Endothelial cell of hepatic sinusoid (primary cell): ENCODE results near the gene HTR4.
"Not testable (repeated sequence)": the region's sequence is repeated elsewhere in the genome, so short reads cannot be mapped to it uniquely, and the experiment has no call there.

Experiments
- in situ Hi-C: cut with HindIII; loops from 2 replicates; pipeline ENCODE4 v1.10.0; 2017; ENCODE audit warnings: low sequenced_read_pairs

Gene HTR4, protein sequence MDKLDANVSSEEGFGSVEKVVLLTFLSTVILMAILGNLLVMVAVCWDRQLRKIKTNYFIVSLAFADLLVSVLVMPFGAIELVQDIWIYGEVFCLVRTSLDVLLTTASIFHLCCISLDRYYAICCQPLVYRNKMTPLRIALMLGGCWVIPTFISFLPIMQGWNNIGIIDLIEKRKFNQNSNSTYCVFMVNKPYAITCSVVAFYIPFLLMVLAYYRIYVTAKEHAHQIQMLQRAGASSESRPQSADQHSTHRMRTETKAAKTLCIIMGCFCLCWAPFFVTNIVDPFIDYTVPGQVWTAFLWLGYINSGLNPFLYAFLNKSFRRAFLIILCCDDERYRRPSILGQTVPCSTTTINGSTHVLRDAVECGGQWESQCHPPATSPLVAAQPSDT

DNA sequence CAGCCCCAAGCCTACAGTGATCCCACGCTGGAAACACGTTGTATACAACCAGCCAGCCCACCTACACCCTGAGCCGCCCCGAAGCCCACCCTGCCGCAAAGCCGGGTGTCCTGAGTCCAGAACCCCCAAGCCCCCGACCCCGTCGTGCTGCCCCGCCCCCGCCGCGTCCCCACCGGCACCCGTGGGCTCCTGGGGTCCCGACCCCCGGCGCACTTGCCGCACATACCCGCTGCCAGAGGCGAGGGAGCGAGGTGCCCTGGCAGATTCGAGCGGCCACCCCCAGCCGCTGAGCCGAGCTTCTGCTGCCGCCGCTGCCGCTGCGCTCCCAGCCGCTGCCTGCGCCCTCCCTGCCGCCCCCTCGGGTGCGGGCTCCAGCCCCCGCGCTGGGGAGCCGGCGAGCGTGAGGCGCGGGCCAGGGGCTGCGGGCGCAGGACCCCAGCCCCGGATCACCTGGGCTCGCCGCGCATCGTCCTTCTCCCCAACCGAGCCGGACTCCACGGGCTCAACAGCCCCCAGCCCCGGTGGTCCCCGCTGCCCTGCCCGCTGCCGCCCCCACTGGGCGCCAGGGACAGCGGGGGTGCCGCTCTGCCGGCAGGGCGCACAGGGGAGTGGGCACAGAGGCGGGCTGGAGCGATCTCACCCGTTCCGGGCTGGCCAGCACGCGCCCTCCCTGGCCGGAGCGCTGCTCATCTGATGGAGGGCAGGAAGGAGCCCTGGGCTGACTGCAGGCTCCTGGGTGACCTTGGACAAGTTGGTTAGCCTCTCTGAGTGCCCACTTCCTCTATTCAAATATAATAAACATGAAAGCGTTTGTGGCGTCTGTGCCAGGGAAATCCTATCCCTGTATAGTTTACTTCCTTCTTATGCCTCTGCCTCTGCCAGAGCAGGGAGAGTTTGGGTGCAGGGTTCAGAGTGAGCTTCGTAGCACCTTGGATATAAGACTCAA is at the start of gene HTR4:
TSS of gene HTR4 (minus strand) at position 692 of the 946 bp plus-strand sequence. CDS start 17,513 bp downstream, outside the sequence.
- in situ Hi-C loops: no loop called here

DNA sequence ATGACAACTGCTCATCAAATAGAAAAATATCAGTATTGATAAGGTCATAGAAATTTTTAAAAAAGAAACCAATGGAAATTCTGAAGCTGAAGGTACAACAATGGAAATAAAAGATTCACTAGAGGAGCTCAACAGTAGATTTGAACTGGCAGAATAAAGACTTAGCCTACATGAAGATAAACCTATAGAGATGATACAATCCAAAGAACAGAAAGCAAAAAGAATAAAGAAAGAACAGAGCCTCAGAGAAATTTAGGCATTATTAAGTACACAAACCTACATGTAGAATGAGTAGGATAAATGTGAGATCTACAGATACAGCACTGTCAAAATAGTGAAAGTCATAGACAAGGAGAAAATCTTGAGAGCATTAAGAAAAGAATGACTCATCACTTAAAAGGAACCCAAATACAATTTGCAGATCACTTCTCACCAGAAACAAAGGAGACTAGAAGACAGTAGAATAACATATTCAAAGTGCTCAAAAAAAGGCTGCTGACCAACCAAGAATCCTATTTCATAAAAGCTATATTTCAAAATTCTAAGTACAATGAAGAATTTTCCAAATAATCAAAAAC is 47.8 kb upstream of the HTR4 start:
- in situ Hi-C loops: no loop called here

DNA sequence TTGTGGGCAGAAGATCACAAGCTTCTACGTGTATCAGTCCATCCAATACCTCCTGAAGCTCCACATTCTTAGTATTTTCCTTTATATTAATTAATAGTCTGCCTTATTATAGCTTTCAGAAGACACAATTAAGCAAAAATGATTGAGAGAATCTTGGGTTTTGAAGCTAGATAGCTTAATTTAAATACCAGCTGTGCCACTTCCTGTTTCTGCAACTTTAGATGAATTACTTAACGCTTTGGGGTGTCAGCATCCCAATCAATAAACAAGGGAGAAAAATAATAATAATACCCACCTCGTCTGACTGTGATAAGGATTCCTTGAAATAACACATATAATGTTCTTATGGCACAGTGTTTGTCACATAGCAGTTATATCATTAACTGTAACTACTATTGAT is 44.7 kb upstream of the HTR4 start:
- in situ Hi-C loops: no loop called here

DNA sequence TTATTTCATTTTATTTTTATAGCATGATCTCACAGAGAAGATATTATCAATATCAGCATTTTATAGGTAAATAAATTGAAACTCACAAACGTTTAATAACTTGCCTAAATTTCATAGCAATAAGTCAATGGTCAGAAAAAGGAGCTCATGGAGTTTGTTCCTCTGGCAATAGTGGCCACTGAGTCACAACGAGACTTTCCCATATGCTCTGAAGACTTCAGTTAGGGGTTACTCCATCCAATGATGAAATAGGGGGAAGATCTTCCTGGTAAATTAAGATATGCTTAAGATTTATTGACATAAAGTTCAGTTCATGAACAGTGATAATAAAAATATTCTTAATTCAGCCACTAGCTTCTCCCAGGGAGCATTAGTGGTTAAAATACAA is 43.5 kb upstream of the HTR4 start:
- in situ Hi-C loops: no loop called here

DNA sequence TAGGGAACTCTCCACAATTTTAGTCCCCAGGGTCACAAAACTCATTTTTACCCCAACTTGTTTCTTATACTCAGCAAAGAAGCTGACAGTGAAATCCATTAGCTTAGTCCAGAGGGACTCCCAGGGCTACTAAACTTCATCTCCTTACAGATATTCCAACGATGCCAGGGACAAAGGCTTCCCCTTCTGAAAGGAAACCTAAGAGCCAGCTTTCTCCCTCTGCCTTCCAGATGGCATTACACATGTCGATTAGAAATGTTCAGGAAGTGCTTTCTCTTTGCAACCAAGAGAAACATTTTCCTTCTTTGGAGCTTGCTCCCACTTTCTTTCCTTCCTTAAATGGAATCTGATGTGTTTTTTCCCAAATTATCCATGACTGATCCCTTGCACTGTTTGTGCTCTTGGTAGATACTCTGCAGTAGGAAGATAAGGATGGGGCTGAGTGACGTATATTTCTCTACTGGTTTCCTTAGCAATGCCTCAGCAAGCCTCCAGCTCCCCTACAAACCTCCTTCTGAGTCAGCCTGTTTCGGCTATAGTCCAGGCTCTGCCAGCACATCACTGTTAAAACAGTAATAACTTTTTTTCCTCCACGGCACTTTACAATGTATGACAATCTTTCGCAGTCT is 43.0 kb upstream of the HTR4 start:
- in situ Hi-C loops: no loop called here

DNA sequence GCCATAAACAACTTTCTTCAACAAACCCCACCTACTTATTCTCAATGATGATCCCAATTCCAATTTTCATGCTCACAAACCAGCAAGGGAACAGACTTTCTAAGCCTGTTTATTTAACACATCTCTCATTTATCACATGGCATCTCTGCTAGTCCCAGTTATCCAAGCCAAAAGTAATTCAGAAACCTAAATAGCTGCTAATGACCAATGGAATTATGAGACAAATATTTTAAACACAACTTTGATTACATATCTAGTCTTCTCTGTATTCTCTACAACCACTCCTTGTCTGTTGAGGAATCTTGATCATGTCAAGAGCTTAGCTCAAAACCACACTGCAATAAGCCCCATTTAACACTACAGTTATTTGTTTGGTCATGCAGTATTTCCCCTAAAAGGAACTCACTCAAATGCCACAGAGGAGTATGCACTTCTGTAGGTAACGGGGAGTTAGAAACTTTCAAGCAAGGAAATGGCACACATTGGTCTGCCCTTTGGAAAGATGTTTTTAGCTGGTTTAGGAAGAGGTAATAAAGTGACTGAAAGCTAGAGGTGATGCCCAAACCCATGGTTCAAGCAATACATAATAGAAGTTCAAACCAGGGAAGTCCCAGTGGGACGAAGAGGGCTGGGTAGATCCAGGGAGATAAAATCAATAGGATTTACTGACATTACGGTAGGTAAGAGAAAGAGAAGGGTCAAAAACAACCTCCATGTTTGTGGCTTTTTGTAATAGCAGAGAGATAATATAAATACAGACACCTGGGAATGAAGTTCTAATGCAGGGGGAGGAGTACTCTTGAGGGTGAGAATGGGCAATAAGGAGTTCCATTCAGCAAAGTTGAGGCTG is 42.1 kb upstream of the HTR4 start:
- in situ Hi-C loops: no loop called here

DNA sequence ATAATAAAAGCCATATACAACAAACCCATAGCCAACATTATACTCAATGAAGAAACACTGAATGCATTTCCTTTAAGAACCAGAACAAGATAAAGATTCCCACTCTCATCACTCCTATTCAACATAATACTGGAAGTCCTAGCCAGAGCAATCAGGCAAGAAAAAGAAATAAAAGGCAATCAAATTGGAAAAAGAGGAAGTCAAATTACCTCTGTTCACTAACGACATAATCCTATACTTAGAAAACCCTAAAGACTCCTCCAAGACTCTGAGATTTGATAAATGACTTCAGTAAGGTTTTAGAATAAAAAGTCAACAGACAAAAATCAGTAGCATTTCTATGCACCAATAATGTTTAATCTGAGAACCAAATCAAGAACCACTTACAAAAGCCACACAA is 36.6 kb upstream of the HTR4 start:
- in situ Hi-C loops: no loop called here

DNA sequence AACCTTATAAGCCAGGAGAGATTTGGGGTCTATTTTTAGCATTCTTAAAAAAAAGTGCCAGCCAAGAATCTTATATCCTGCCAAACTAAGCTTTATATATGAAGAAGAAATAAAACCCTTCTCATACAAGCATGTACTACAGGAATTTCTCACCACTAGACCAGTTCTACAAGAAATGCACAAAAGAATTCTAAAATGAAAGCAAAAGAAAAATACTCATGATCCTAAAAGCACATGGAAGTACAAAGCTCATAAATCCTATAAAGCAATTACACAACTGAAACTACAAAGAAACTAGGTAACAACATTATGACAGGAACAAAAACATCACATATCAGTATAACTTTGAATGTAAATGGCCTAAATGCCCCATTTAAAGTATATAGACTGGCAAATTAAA is 34.5 kb upstream of the HTR4 start:
- in situ Hi-C loops: no loop called here

DNA sequence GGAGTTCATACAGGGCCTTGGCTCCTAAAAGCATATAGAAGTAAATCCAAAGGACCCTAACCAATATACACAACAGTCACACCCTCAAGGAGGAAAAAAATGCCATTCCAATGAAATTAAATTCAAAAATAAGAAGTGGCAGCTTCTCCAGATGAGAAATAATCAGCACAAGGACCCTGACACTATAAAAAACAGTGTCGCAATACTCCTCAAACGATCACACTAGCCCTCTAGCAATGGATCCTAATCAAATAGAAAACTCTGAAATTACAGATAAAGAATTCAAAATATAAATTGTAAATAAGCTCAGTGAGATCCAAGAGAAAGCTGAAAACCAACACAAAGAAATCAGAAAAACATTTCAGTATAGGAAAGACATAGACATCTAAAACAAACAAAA is 33.5 kb upstream of the HTR4 start:
- in situ Hi-C loops: no loop called here

DNA sequence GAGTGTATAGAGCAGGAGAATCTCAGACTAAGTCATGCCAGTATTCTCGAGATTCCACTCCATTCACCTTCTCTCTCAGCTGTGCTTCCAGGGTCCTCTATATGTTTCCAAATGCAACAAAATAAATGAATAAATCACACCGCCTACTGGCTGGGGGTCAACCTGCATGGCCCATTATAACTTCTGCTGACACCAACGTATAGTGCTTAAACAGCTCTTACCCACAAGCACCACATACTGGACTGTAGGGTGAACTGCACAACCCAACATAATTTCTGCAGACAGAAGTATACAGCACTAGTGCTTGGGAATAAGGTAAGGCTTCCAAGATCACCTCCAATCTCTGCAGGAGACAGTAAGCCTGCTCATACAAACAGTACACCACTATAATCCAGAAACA is 33.1 kb upstream of the HTR4 start:
- in situ Hi-C loops: no loop called here

DNA sequence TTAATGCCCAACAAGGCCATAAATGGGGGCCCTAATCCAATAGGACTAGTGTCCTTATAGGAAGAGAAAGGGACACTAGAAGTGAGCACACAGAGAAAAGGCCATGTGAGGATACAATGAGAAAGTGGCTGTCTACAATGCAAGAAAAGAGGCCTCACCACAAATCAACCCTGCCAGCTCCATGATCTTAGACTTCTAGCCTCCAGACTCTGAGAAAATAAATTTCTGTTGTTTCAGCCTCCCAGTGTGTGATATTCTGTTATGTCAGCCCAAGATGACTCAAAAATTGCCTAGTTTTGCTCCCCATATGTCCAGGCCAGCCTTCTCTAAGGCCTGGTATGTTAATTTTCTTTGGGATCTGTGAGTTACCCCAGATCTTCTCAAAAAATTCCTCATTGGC is 32.3 kb upstream of the HTR4 start:
- in situ Hi-C loops: no loop called here

DNA sequence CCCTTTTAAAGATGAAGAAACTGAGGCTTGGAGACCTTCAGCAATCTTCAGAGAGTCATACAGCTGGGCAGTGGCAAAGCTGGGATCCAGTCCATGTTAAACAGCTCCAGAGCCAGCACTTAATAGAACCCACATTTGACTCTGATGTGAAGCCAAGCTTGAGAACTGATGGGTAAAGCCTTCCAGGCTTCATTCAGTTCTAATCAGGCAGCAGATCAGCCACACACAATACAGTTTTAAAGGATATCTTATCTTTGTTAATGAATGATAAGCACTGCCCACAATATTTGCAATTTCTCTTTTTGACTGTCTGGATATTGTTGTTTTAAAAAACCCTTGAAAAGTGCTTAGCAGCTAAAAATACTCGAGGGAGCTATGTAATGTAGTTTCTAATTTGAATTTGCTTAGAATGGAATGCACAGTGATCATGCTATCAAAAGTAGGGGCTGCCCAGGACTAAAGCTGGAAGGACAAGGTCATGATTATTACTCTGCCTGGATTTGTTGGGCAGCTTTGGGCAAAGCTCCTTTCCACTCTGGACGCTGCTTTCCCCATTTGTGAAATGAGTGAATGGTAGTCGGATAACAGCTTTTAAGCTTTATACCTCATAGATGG is 31.3 kb upstream of the HTR4 start:
- in situ Hi-C loops: no loop called here

DNA sequence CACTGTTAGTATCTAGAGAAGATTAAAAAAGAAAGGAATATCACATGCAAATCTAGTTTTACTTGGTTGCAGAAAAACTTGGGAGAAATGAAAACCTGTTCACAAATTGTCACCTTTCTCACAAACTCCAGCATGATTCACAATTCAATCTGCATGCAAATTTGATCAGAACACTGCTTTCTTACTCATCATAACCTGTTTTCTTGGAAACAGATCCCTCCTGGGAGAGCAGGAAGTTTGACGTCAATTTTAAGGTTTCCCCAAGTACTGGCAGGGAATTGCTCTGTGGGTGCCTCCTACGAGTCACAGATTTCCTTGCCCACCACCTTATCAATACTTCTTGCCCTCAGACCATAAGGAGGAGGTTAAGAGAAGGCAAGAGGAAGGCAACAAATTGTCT is 30.2 kb upstream of the HTR4 start:
- in situ Hi-C loops: no loop called here

DNA sequence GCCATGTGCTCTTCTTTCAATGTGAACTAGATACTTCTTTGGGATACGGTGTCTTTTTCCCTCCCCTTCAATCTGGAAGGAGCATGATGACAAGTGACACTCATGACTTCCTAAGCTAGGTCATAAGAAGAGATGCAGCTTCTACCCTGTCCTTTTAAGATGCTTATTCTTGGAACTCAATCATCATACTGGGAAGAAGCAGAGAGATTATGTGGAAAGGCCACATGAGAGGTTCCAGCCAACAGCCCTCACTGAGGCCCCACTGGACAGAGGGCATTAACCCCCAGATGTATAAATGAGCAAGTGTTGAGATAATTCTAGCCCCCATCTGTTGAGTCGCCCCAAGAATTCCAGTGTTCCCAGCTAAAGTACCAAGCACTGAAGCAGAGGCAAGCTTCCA is 29.3 kb upstream of the HTR4 start:
- in situ Hi-C loops: no loop called here

DNA sequence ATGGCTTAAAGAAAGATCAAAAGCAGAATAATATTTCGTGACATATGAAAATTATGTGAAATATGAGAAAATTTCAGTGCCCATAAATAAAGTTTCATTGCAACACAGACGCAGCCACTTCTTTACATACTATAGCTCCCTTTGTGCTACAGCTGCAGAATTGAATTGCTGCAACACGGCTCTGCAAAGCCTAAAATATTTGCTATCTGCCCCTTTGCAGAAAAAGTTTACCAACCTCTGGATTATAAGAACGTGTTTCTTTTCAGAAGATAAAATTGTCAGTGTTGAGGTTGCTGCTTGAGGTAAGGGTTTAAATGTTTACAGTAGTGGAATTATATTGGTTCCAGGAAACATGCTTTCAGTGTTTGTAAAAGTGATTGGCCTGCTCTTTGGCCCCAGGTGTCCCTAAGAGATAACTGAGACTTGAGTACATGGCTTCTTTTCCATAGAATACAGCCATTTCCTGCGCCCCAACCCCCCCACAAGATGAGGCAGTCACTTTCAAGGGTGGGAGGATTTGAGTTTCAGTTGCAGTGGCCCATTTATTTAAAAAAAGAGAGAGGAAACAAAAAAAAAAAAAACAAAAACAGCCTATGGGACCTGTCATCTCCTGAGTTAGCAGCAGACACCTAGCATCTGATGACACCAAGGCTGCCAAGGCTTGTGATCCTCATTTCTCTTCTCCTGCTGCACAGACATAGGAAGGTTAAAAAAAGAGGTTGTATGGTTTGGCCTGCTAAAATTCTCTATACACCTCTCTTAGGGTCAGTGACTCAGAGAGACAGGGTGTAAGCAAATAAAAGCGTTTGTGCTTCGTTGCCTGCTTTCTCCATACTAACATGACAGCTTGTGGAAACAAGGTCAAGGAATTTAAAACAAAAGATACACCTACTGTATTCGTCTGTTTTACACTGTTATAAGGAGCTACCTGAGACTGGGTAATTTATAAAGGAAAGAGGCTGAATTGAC is 28.0 kb upstream of the HTR4 start:
- in situ Hi-C loops: no loop called here

DNA sequence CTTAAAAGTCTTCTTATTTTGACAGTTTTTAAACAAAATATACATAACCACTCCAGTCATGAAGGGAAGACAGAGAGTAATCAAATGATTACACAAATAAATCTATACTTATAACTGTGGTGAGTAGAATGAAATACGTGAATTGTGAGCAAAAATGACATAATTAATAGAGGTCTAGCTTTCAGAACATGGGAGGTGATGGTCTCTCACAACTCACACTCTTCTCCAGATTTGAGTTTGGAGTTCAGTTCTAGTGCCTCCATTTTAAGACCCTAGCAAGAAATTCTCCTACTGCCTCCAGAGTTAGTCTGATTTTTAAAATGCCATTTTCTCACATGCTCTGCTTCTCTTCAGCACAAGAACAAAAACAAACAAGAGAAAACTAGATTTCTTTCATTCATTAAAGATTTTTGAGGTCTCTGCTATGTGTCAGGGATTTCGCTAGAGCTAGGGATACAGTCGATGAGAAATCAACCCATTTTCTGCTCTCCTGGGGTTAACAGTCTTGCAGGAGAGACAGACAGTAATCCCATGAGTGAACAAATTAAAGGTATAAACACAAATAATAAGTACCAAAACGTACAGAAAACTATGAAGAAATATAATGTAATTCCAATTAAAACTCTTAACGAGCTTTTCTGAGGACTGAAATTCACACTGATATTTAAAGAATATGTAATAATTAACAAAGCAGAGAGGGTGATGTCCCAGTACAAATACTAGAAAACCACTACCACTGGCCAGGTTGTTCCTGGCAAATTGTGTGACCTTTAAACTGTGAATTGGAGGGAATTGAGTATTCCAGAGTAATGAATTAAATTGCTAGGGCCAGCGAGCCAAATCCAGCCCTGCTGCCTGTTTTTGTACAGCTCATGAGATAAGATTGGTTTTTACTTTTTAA is 27.1 kb upstream of the HTR4 start:
- in situ Hi-C loops: no loop called here

DNA sequence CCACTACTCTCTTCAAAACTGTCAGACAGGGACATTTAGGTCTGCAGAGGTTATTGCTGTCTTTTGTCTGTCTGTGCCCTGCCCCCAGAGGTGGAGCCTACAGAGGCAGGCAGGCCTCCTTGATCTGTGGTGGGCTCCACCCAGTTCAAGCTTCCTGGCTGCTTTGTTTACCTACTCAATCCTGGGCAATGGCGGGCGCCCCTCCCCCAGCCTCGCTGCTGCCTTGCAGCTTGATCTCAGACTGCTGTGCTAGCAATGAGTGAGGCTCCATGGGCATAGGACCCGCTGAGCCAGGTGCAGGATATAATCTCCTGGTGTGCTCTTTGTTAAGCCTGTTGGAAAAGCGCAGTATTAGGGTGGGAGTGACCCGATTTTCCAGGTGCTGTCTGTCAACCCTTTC is 19.4 kb upstream of the HTR4 start:
- in situ Hi-C loops: not testable (repeated sequence)

DNA sequence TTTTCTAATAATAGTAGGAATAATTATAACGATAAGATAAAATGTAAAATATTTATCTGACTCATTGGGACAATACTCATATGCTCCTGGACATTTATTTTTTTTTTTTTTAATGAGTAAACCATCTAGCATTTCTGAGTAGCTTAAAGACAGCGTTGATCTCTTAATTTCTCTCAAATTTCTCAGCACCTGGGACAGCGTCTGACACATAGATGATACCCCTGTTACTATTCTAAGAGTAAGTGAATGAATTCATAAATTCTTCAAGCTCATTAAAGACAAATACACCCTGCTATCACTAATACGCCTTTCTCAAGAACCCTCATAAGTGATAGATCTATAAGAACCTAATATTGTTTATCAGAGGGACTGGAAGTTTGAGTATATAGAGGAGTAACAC is 12.0 kb upstream of the HTR4 start:
- in situ Hi-C loops: no loop called here
